ENCODE results near the gene PIN1. TPM values are rescaled to one million over a fixed set of nuclear protein-coding genes. Genes with fewer than 3 reads are reported as not detected.

The PIN1 gene
- total RNA-seq, 1 donor from 2014 or later, result 50.3 TPM

DNA sequence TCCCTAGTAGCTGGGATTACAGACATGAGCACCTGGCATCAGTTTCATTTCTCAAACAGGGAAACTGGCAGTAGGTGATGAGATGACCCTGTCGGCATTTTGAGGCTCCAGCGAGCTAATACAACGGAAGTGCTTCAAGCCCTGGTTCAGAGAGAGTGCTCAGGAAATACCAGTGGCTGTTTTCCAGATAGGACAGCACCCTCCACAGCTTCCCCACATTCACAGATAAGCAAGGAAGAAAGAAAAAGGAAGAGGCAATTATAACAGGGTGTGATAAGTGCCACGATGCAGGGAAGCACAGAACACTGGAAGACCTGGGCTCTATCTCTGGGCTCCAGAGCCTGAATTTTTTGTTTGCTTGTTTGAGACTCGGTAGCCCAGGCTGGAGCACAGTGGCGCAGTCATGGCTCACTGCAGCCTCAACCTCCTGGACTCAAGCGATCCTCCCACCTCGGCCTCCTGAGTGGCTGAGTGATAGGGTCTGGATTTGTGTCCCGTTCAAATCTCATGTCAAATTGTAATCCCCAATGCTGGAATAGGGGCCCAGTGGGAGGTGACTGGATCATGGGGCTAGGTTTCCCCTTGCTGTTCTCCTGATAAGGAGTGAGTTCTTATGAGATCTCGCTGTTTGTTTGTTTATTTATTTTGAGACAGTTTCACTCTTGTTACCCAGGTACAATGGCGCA is 43.5 kb downstream of the PIN1 start:
- ATAC-seq, result no peak
- Histone ChIP-seq H3K36me3 (no peaks in the 10 kb centered on the region), H3K4me3 (no peak overlapping the region), H3K9me3 (no peaks in the 10 kb centered on the region), H3K27me3 (no peaks in the 10 kb centered on the region), H3K27ac (no peak overlapping the region), H3K4me1 (no peaks in the 10 kb centered on the region)
- intact Hi-C loops (cut with DNase I), result no loop called here
- TF ChIP-seq, protein P1, sequence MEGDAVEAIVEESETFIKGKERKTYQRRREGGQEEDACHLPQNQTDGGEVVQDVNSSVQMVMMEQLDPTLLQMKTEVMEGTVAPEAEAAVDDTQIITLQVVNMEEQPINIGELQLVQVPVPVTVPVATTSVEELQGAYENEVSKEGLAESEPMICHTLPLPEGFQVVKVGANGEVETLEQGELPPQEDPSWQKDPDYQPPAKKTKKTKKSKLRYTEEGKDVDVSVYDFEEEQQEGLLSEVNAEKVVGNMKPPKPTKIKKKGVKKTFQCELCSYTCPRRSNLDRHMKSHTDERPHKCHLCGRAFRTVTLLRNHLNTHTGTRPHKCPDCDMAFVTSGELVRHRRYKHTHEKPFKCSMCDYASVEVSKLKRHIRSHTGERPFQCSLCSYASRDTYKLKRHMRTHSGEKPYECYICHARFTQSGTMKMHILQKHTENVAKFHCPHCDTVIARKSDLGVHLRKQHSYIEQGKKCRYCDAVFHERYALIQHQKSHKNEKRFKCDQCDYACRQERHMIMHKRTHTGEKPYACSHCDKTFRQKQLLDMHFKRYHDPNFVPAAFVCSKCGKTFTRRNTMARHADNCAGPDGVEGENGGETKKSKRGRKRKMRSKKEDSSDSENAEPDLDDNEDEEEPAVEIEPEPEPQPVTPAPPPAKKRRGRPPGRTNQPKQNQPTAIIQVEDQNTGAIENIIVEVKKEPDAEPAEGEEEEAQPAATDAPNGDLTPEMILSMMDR (IDR thresholded peaks at IDR 0.05), result no peak
- no peak for DNase-seq

DNA sequence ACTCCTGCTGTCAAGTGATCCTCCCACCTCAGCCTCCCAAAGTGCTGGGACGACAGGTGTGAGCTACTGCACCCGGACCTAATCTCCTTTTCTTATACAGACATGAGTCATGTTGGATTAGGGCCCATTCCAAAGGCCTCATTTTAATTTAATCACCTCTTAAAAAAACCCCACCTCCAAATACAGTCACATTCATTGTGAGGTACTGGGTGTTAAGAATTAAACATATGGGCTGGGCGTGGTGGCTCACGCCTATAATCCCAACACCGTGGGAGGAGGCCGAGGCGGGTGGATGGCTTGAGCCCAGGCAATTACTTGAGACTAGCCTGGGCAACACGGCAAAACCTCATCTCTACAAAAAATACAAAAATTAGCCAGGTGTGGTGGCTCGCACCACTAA is 46.6 kb downstream of the PIN1 start:
- ATAC-seq (no peak), DNase-seq (no peak)
- no peaks in the 10 kb centered on the region for H3K4me1 ChIP-seq
- H3K36me3 ChIP-seq, result no peaks in the 10 kb centered on the region
- no peaks in the 10 kb centered on the region for H3K9me3 ChIP-seq
- H3K27me3 ChIP-seq, result no peaks in the 10 kb centered on the region
- TF ChIP-seq, protein P1 (IDR thresholded peaks at IDR 0.05), result no peak
- no peak overlapping the region for H3K27ac ChIP-seq
- H3K4me3 ChIP-seq, result no peak overlapping the region
- intact Hi-C loops (cut with DNase I), result no loop called here

DNA sequence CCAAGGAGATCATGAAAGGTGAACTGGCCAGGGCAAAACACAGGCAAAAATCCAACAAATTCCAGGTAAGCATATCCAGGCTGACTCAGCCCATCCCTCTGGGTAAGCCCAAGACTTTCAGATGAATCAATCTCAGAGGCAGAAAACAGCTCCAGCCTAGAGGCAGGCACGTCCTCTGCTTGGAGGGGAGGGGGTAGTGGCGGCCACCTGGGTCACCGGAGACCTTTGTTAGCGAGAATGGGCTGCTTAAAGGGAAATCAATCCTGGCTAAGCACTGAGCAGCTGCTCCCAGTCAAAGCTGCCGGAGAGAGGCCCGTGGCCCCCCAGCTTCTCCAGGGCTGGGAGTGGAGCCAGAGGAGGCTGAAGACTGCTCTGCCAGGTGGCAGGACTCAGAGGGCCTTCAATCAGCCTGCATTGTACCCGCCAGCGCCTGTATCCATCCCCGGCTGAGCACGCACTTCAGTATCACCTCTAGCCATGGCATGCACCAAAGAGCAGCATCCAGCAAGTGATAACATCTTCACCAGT is 48.2 kb downstream of the PIN1 start:
- H3K4me1 ChIP-seq, result no peaks in the 10 kb centered on the region
- H3K4me3 ChIP-seq, result no peak overlapping the region
- H3K36me3 ChIP-seq, result no peaks in the 10 kb centered on the region
- ATAC-seq (no peak), DNase-seq (no peak)
- no peaks in the 10 kb centered on the region for H3K9me3 ChIP-seq
- intact Hi-C loops (cut with DNase I), result no loop called here
- TF ChIP-seq, protein P1 (IDR thresholded peaks at IDR 0.05), result no peak
- no peak overlapping the region for H3K27ac ChIP-seq
- no peaks in the 10 kb centered on the region for H3K27me3 ChIP-seq

DNA sequence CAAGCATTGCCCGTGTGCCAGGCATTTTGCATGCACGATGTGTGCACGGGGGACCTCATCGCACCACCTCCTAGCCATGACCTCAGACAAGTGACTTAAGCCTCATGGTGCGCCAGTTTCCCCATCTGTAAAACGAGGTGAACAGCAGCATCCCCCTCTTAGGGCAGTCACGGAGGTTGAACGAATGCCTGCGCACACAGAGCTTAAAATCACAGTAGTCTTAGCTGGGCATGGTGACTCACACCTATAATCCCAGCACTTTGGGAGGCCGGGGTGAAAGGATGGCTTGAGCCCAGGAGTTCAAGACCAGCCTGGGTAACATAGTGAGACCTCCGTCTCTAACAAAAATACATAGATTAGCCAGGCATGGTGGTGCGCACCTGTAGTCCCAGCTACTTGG is 48.6 kb downstream of the PIN1 start:
- DNase-seq, result no peak
- Histone ChIP-seq H3K9me3 (no peaks in the 10 kb centered on the region), H3K27me3 (no peaks in the 10 kb centered on the region), H3K4me3 (no peak overlapping the region), H3K36me3 (no peaks in the 10 kb centered on the region), H3K27ac (no peak overlapping the region), H3K4me1 (no peaks in the 10 kb centered on the region)
- intact Hi-C loops (cut with DNase I), result no loop called here
- no peak for ATAC-seq
- TF ChIP-seq, protein P1 (IDR thresholded peaks at IDR 0.05), result no peak

DNA sequence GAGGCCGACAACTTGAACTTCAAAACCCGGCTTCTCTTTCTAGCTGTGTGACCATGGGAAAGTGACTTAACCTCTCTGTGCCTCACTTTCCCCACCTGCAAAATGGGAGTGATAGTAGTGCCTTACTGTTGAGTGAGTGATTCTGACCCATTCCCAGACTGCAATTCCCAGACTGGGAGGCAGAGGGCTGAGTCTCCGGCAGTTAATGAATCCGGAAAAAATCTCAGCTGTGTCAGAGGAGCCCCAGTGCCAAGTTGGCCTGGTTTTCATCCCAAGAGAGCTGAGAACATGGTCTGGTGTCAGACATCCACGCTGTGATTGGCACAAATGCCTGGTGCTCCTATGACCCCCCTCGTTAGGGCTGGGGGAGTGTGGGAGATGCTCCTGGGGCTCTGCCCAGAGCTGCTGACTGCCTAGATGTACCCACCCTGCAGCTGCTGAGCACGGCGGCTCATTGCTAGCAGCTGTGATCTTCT is 50.0 kb downstream of the PIN1 start:
- intact Hi-C loops (cut with DNase I), result no loop called here
- DNase-seq, result no peak
- no peaks in the 10 kb centered on the region for H3K9me3 ChIP-seq
- no peak overlapping the region for H3K4me3 ChIP-seq
- no peak overlapping the region for H3K27ac ChIP-seq
- no peaks in the 10 kb centered on the region for H3K4me1 ChIP-seq
- TF ChIP-seq, protein P1 (IDR thresholded peaks at IDR 0.05), result peak; percentile 40
- H3K27me3 ChIP-seq, result no peaks in the 10 kb centered on the region
- peak; percentile 23 for ATAC-seq
- no peaks in the 10 kb centered on the region for H3K36me3 ChIP-seq
